Stimulated activated naive CD8-positive, alpha-beta T cell treated with anti-CD3 and anti-CD28 coated beads, Interleukin-15, amount 100 ng/mL, for 72 hours (primary cell): ENCODE data around the gene TEX264.
A peak's percentile ranks its signal among the peaks of the same experiment; 100 is the strongest.

ENCODE experiments used
- ATAC-seq: fragments of 150-1000 bp; cut with Tn5 transposase; 2 replicates; pipeline ENCODE4 v1.10.0; 2021; ENCODE audit warnings: mild to moderate bottlenecking, moderate library complexity
- DNase-seq, 2 donors: peaks; one replicate each; pipeline ENCODE4 v3.0.0; 2021 to 2022
- H3K27ac Mint-ChIP-seq, 2 donors: one replicate each; pipeline ENCODE4 v1.8.0; 2022; ENCODE audit warnings: mild to moderate bottlenecking in 2 of 2, mixed read lengths in 2 of 2, moderate library complexity in 2 of 2
- H3K27me3 Mint-ChIP-seq: one replicate; pipeline ENCODE4 v1.8.0; 2022; ENCODE audit warnings: mixed read lengths
- H3K4me1 Mint-ChIP-seq: one replicate; pipeline ENCODE4 v1.8.0; 2022; ENCODE audit warnings: mild to moderate bottlenecking, mixed read lengths
- H3K4me3 Mint-ChIP-seq, 2 donors: one replicate each; pipeline ENCODE4 v1.8.0; 2022; ENCODE audit warnings: mild to moderate bottlenecking in 2 of 2, mixed read lengths in 2 of 2, moderate library complexity in 1 of 2
- H3K9me3 Mint-ChIP-seq, 2 donors: one replicate each; pipeline ENCODE4 v1.8.0; 2022; ENCODE audit warnings: mixed read lengths in 2 of 2

Gene TEX264

GRCh38 chr3:51682079-51682478 is 11.0 kb downstream of the TEX264 start:
- Mint-ChIP-seq H3K27ac (peak overlapping the region; percentile 4 to 6), H3K4me3 (peak overlapping the region; percentile 37 to 85)

GRCh38 chr3:51682526-51682925 is 11.5 kb downstream of the TEX264 start:
- no peaks in the 10 kb centered on the region for H3K27me3 Mint-ChIP-seq
- H3K4me3 Mint-ChIP-seq, result no peak overlapping the region
- no peak overlapping the region for H3K27ac Mint-ChIP-seq
- H3K9me3 Mint-ChIP-seq, result no peaks in the 10 kb centered on the region
- DNase-seq (no peak), ATAC-seq (no peak)
- peaks cover 96% of the 10 kb centered on the region for H3K4me1 Mint-ChIP-seq

More at GRCh38 chr3:51682079-51682478, 11.0 kb downstream of the TEX264 start:
- ATAC-seq (peak; percentile 82), DNase-seq (peak; percentile 74 to 84)
- Mint-ChIP-seq H3K27me3 (no peaks in the 10 kb centered on the region), H3K4me1 (peaks cover 93% of the 10 kb centered on the region), H3K9me3 (no peaks in the 10 kb centered on the region)

GRCh38 chr3:51683566-51683965 is 12.5 kb downstream of the TEX264 start:
- no peak for DNase-seq
- ATAC-seq, result no peak
- Mint-ChIP-seq H3K4me1 (peaks cover 96% of the 10 kb centered on the region), H3K9me3 (no peaks in the 10 kb centered on the region), H3K4me3 (no peak overlapping the region), H3K27ac (no peak overlapping the region), H3K27me3 (no peaks in the 10 kb centered on the region)

GRCh38 chr3:51684971-51685751 is 14.1 kb downstream of the TEX264 start:
- H3K9me3 Mint-ChIP-seq, result no peaks in the 10 kb centered on the region
- ATAC-seq (no peak), DNase-seq (no peak)

GRCh38 chr3:51686056-51686455 is 15.0 kb downstream of the TEX264 start:
- Mint-ChIP-seq H3K4me3 (peak overlapping the region; percentile 71 to 83), H3K9me3 (no peaks in the 10 kb centered on the region), H3K27me3 (no peaks in the 10 kb centered on the region), H3K4me1 (peaks cover 83% of the 10 kb centered on the region), H3K27ac (peak overlapping the region; percentile 55 to 91)
- ATAC-seq, result no peak
- DNase-seq, result no peak

More at GRCh38 chr3:51684971-51685751, 14.1 kb downstream of the TEX264 start:
- Mint-ChIP-seq H3K4me3 (peak overlapping the region; percentile 71 to 83), H3K27me3 (no peaks in the 10 kb centered on the region), H3K27ac (peak overlapping the region; percentile 2 to 90), H3K4me1 (peaks cover 91% of the 10 kb centered on the region)

GRCh38 chr3:51686512-51687215 is 15.6 kb downstream of the TEX264 start:
- H3K4me1 Mint-ChIP-seq, result peaks cover 77% of the 10 kb centered on the region
- H3K4me3 Mint-ChIP-seq, result peak overlapping the region; percentile 71 to 83
- peak overlapping the region; percentile 89 to 91 for H3K27ac Mint-ChIP-seq
- DNase-seq (peak; percentile 59 to 87), ATAC-seq (peak; percentile 94)
- H3K27me3 Mint-ChIP-seq, result no peaks in the 10 kb centered on the region
- H3K9me3 Mint-ChIP-seq, result no peaks in the 10 kb centered on the region

- Mint-ChIP-seq H3K9me3 (no peaks in the 10 kb centered on the region), H3K27me3 (no peaks in the 10 kb centered on the region), H3K27ac (peak overlapping the region; percentile 13 to 77), H3K4me1 (peaks cover 67% of the 10 kb centered on the region), H3K4me3 (no peak overlapping the region)
- DNase-seq (no peak), ATAC-seq (no peak)
Measured at GRCh38 chr3:51687431-51688205, 16.6 kb downstream of the TEX264 start.

GRCh38 chr3:51688206-51688600 is 17.2 kb downstream of the TEX264 start:
- no peak for ATAC-seq
- DNase-seq, result no peak
- peaks cover 61% of the 10 kb centered on the region for H3K4me1 Mint-ChIP-seq
- no peaks in the 10 kb centered on the region for H3K27me3 Mint-ChIP-seq
- H3K9me3 Mint-ChIP-seq, result no peaks in the 10 kb centered on the region
- peak overlapping the region in 1 of 2 donors; percentile 14 for H3K27ac Mint-ChIP-seq
- H3K4me3 Mint-ChIP-seq, result no peak overlapping the region

GRCh38 chr3:51691021-51691420 is 20.0 kb downstream of the TEX264 start:
- Mint-ChIP-seq H3K4me3 (no peak overlapping the region), H3K4me1 (peaks cover 35% of the 10 kb centered on the region)
- DNase-seq, result no peak

GRCh38 chr3:51691949-51692348 is 20.9 kb downstream of the TEX264 start:
- H3K27ac Mint-ChIP-seq, result no peak overlapping the region
- H3K27me3 Mint-ChIP-seq, result no peaks in the 10 kb centered on the region
- H3K4me1 Mint-ChIP-seq, result peaks cover 26% of the 10 kb centered on the region
- no peaks in the 10 kb centered on the region for H3K9me3 Mint-ChIP-seq
- no peak for DNase-seq
- ATAC-seq, result no peak
- no peak overlapping the region for H3K4me3 Mint-ChIP-seq

More at GRCh38 chr3:51691021-51691420, 20.0 kb downstream of the TEX264 start:
- no peaks in the 10 kb centered on the region for H3K9me3 Mint-ChIP-seq
- H3K27ac Mint-ChIP-seq, result peak overlapping the region in 1 of 2 donors; percentile 80
- no peak for ATAC-seq
- H3K27me3 Mint-ChIP-seq, result no peaks in the 10 kb centered on the region

- ATAC-seq, result no peak
- Mint-ChIP-seq H3K27me3 (no peaks in the 10 kb centered on the region), H3K9me3 (no peaks in the 10 kb centered on the region), H3K27ac (no peak overlapping the region), H3K4me3 (no peak overlapping the region), H3K4me1 (peaks cover 15% of the 10 kb centered on the region)
- DNase-seq, result no peak
Measured at GRCh38 chr3:51692980-51693395, 21.9 kb downstream of the TEX264 start.

GRCh38 chr3:51696954-51697353 is 25.9 kb downstream of the TEX264 start:
- Mint-ChIP-seq H3K27me3 (no peaks in the 10 kb centered on the region), H3K9me3 (no peaks in the 10 kb centered on the region), H3K4me3 (no peak overlapping the region), H3K27ac (no peak overlapping the region), H3K4me1 (no peaks in the 10 kb centered on the region)
- ATAC-seq (no peak), DNase-seq (no peak)

GRCh38 chr3:51698209-51698608 is 27.2 kb downstream of the TEX264 start:
- no peak for DNase-seq
- Mint-ChIP-seq H3K27me3 (no peaks in the 10 kb centered on the region), H3K4me1 (no peaks in the 10 kb centered on the region), H3K4me3 (no peak overlapping the region), H3K9me3 (no peaks in the 10 kb centered on the region), H3K27ac (peak overlapping the region in 1 of 2 donors; percentile 66)
- ATAC-seq, result no peak

- H3K9me3 Mint-ChIP-seq, result no peaks in the 10 kb centered on the region
- peaks cover 6% of the 10 kb centered on the region for H3K4me1 Mint-ChIP-seq
- no peak overlapping the region for H3K4me3 Mint-ChIP-seq
- H3K27me3 Mint-ChIP-seq, result no peaks in the 10 kb centered on the region
- peak overlapping the region in 1 of 2 donors; percentile 52 for H3K27ac Mint-ChIP-seq
- DNase-seq, result no peak
- ATAC-seq, result no peak
Measured at GRCh38 chr3:51700403-51700802, 29.4 kb downstream of the TEX264 start.

- ATAC-seq (no peak), DNase-seq (no peak)
- H3K9me3 Mint-ChIP-seq, result no peaks in the 10 kb centered on the region
- H3K27ac Mint-ChIP-seq, result no peak overlapping the region
- H3K27me3 Mint-ChIP-seq, result peaks cover 2% of the 10 kb centered on the region
- peaks cover 23% of the 10 kb centered on the region for H3K4me1 Mint-ChIP-seq
- H3K4me3 Mint-ChIP-seq, result no peak overlapping the region
Measured at GRCh38 chr3:51702156-51702555, 31.1 kb downstream of the TEX264 start.
